DOHH2 (cell line): ENCODE measurements around the gene ZNF592.

Experiments used
- CTCF ChIP-seq: fragments of 200-600 bp; sonication (generic); IDR thresholded peaks from one replicate; pipeline ENCODE4 v1.5.1; 2014; ENCODE audit warnings: antibody characterized with exemption, mild to moderate bottlenecking, low read depth, low read length; ENCODE audit not compliant: poor library complexity, severe bottlenecking
- EZH2phosphoT487 ChIP-seq: fragments of 200-600 bp; sonication (generic); IDR thresholded peaks from 2 replicates; pipeline ENCODE4 v1.6.1; 2017; ENCODE audit warnings: borderline replicate concordance, mild to moderate bottlenecking, antibody characterized with exemption, low read length, moderate library complexity, mixed read lengths

- TF ChIP-seq CTCF = no peak
- TF ChIP-seq EZH2phosphoT487 = no peak
Observed at GRCh38 chr15:84781495-84781894, 33.1 kb downstream of the ZNF592 start.
